ENCODE measurements around the gene ZFP91.

The ZFP91 gene

GRCh38 chr11:58597486-58598144, 18.8 kb downstream of the ZFP91 start:
- Histone ChIP-seq H3K4me3 (ENCODE audit: insufficient read depth, low read length, poor library complexity, severe bottlenecking) (no peak overlapping the region), H3K9me3 (ENCODE audit: insufficient read depth, low read length) (no peaks in the 10 kb centered on the region), H3K4me2 (ENCODE audit: low read depth, low read length, poor library complexity, severe bottlenecking) (no peak overlapping the region), H3K9me2 (replicated peaks; ENCODE audit: insufficient read depth, low read length) (no peaks in the 10 kb centered on the region), H3F3A (ENCODE audit: insufficient read depth) (peaks cover 9% of the 10 kb centered on the region; the same call in 1 of the 2 replicates), H3K27me3 (ENCODE audit: low read length) (no peaks in the 10 kb centered on the region), H3K36me3 (ENCODE audit: low read length) (peaks cover 14% of the 10 kb centered on the region), H3K9ac (ENCODE audit: low read length) (no peak overlapping the region), H3K79me2 (ENCODE audit: insufficient read depth, low read length) (peaks cover 100% of the 10 kb centered on the region), H2AFZ (ENCODE audit: low read depth, low read length, severe bottlenecking) (no peak overlapping the region), H4K20me1 (ENCODE audit: low read depth, low read length) (peaks cover 59% of the 10 kb centered on the region), H3K27ac (ENCODE audit: low read depth, low read length) (no peak overlapping the region)
- TF ChIP-seq CTCF (IDR thresholded peaks at IDR 0.05; ENCODE audit: insufficient read depth, low read length, poor library complexity, severe bottlenecking), result no peak

- Histone ChIP-seq H3K79me2 (ENCODE audit: insufficient read depth, low read length) (peaks cover 100% of the 10 kb centered on the region), H4K20me1 (ENCODE audit: low read depth, low read length) (peaks cover 70% of the 10 kb centered on the region), H3K4me3 (ENCODE audit: insufficient read depth, low read length, poor library complexity, severe bottlenecking) (no peak overlapping the region), H3F3A (ENCODE audit: insufficient read depth) (0 out of 2 replicates have a peak, but pooled peaks cover 4% of the 10 kb centered on the region), H3K9ac (ENCODE audit: low read length) (no peak overlapping the region), H3K36me3 (ENCODE audit: low read length) (peaks cover 10% of the 10 kb centered on the region), H3K27ac (ENCODE audit: low read depth, low read length) (no peak overlapping the region), H3K9me3 (ENCODE audit: insufficient read depth, low read length) (no peaks in the 10 kb centered on the region), H2AFZ (ENCODE audit: low read depth, low read length, severe bottlenecking) (no peak overlapping the region), H3K4me2 (ENCODE audit: low read depth, low read length, poor library complexity, severe bottlenecking) (no peak overlapping the region), H3K9me2 (replicated peaks; ENCODE audit: insufficient read depth, low read length) (no peaks in the 10 kb centered on the region), H3K27me3 (ENCODE audit: low read length) (no peaks in the 10 kb centered on the region)
- TF ChIP-seq CTCF (IDR thresholded peaks at IDR 0.05; ENCODE audit: insufficient read depth, low read length, poor library complexity, severe bottlenecking), result no peak
- no peak for TF ChIP-seq EZH2phosphoT487 (conservative IDR thresholded peaks at IDR 0.05; ENCODE audit: low read length)
Measured at GRCh38 chr11:58600510-58600909, 21.6 kb downstream of the ZFP91 start.

- TF ChIP-seq EZH2phosphoT487 (conservative IDR thresholded peaks at IDR 0.05; ENCODE audit: low read length), result no peak
- TF ChIP-seq CTCF (IDR thresholded peaks at IDR 0.05; ENCODE audit: insufficient read depth, low read length, poor library complexity, severe bottlenecking), result no peak
- Histone ChIP-seq H3K27me3 (ENCODE audit: low read length) (no peaks in the 10 kb centered on the region), H3K9me2 (replicated peaks; ENCODE audit: insufficient read depth, low read length) (no peaks in the 10 kb centered on the region), H3F3A (ENCODE audit: insufficient read depth) (peaks cover 7% of the 10 kb centered on the region; the same call in 1 of the 2 replicates), H4K20me1 (ENCODE audit: low read depth, low read length) (peaks cover 58% of the 10 kb centered on the region), H3K36me3 (ENCODE audit: low read length) (peaks cover 28% of the 10 kb centered on the region), H3K27ac (ENCODE audit: low read depth, low read length) (no peak overlapping the region), H3K9ac (ENCODE audit: low read length) (no peak overlapping the region), H3K4me3 (ENCODE audit: insufficient read depth, low read length, poor library complexity, severe bottlenecking) (no peak overlapping the region), H3K4me2 (ENCODE audit: low read depth, low read length, poor library complexity, severe bottlenecking) (no peak overlapping the region), H2AFZ (ENCODE audit: low read depth, low read length, severe bottlenecking) (no peak overlapping the region), H3K9me3 (ENCODE audit: insufficient read depth, low read length) (no peaks in the 10 kb centered on the region), H3K79me2 (ENCODE audit: insufficient read depth, low read length) (peaks cover 84% of the 10 kb centered on the region)
Measured at GRCh38 chr11:58606930-58607714, 28.3 kb downstream of the ZFP91 start.

Data from SU-DHL-6 (cell line).